ENCODE measurements around the gene CRYBA2. TPM values are rescaled to one million over a fixed set of nuclear protein-coding genes. Genes with fewer than 3 reads are reported as not detected.

The CRYBA2 gene
- total RNA-seq, 3 donors from 2014 or later: not detected

- DNase-seq (no peak), ATAC-seq (no peak)
- Mint-ChIP-seq H3K4me3 (no peak within 1 kb of the TSS), H3K36me3 (ENCODE audit: insufficient read depth) (no peaks in the 10 kb centered on the region), H3K4me1 (ENCODE audit: low read depth) (peaks cover 38% of the 10 kb centered on the region), H3K9me3 (no peaks in the 10 kb centered on the region), H3K27me3 (ENCODE audit: low read depth) (peaks cover 76% of the 10 kb centered on the region)
Observed at GRCh38 chr2:218985021-218985324, 8.2 kb downstream of the CRYBA2 start, which contains the start of gene FEV. TSS of gene FEV (minus strand) at chr2:218985184. CDS start at chr2:218985075, 109 bp downstream.

GRCh38 chr2:218984239-218985020 is 8.8 kb downstream of the CRYBA2 start:
- DNase-seq: no peak
- Mint-ChIP-seq H3K27me3 (ENCODE audit: low read depth) (peaks cover 75% of the 10 kb centered on the region), H3K4me3 (no peak overlapping the region), H3K9me3 (no peaks in the 10 kb centered on the region), H3K36me3 (ENCODE audit: insufficient read depth) (no peaks in the 10 kb centered on the region), H3K4me1 (ENCODE audit: low read depth) (peaks cover 40% of the 10 kb centered on the region)
- ATAC-seq: no peak

GRCh38 chr2:218983934-218984238 is 9.3 kb downstream of the CRYBA2 start:
- no peak for ATAC-seq
- H3K4me1 Mint-ChIP-seq (ENCODE audit: low read depth): peaks cover 40% of the 10 kb centered on the region
- no peak overlapping the region for H3K4me3 Mint-ChIP-seq
- H3K36me3 Mint-ChIP-seq (ENCODE audit: insufficient read depth): no peaks in the 10 kb centered on the region
- H3K27me3 Mint-ChIP-seq (ENCODE audit: low read depth): peaks cover 72% of the 10 kb centered on the region
- H3K9me3 Mint-ChIP-seq: no peaks in the 10 kb centered on the region
- no peak for DNase-seq

- no peak for ATAC-seq
- Mint-ChIP-seq H3K4me1 (ENCODE audit: low read depth) (peaks cover 40% of the 10 kb centered on the region), H3K27me3 (ENCODE audit: low read depth) (peaks cover 72% of the 10 kb centered on the region), H3K4me3 (no peak overlapping the region), H3K9me3 (no peaks in the 10 kb centered on the region), H3K36me3 (ENCODE audit: insufficient read depth) (no peaks in the 10 kb centered on the region)
- no peak for DNase-seq
Observed at GRCh38 chr2:218983263-218983933, 9.8 kb downstream of the CRYBA2 start.

GRCh38 chr2:218982586-218983262 is 10.5 kb downstream of the CRYBA2 start:
- no peaks in the 10 kb centered on the region for H3K9me3 Mint-ChIP-seq
- no peak for ATAC-seq
- peak overlapping the region; percentile 47 for H3K4me3 Mint-ChIP-seq
- H3K4me1 Mint-ChIP-seq (ENCODE audit: low read depth): peaks cover 40% of the 10 kb centered on the region
- H3K36me3 Mint-ChIP-seq (ENCODE audit: insufficient read depth): no peaks in the 10 kb centered on the region
- H3K27me3 Mint-ChIP-seq (ENCODE audit: low read depth): peaks cover 77% of the 10 kb centered on the region
- no peak for DNase-seq

GRCh38 chr2:218981881-218982585 is 11.2 kb downstream of the CRYBA2 start:
- Mint-ChIP-seq H3K9me3 (no peaks in the 10 kb centered on the region), H3K36me3 (ENCODE audit: insufficient read depth) (no peaks in the 10 kb centered on the region), H3K27me3 (ENCODE audit: low read depth) (peaks cover 77% of the 10 kb centered on the region), H3K4me1 (ENCODE audit: low read depth) (peaks cover 40% of the 10 kb centered on the region), H3K4me3 (peak overlapping the region; percentile 47)
- DNase-seq: no peak
- ATAC-seq: peak; percentile 39 to 52

GRCh38 chr2:218981390-218981880 is 11.8 kb downstream of the CRYBA2 start:
- Mint-ChIP-seq H3K4me1 (ENCODE audit: low read depth) (peaks cover 40% of the 10 kb centered on the region), H3K27me3 (ENCODE audit: low read depth) (peaks cover 77% of the 10 kb centered on the region), H3K9me3 (no peaks in the 10 kb centered on the region), H3K4me3 (peak overlapping the region; percentile 80), H3K36me3 (ENCODE audit: insufficient read depth) (no peaks in the 10 kb centered on the region)
- ATAC-seq (peak; percentile 4), DNase-seq (no peak)

GRCh38 chr2:218980735-218981389 is 12.4 kb downstream of the CRYBA2 start:
- peak overlapping the region; percentile 80 for H3K4me3 Mint-ChIP-seq

GRCh38 chr2:218979846-218980734 is 13.1 kb downstream of the CRYBA2 start:
- DNase-seq (peak; percentile 83), ATAC-seq (peak; percentile 89 to 91)
- Mint-ChIP-seq H3K4me1 (ENCODE audit: low read depth) (peaks cover 34% of the 10 kb centered on the region), H3K27me3 (ENCODE audit: low read depth) (peaks cover 80% of the 10 kb centered on the region), H3K9me3 (no peaks in the 10 kb centered on the region), H3K4me3 (peak overlapping the region; percentile 75), H3K36me3 (ENCODE audit: insufficient read depth) (no peaks in the 10 kb centered on the region)

More at GRCh38 chr2:218980735-218981389, 12.4 kb downstream of the CRYBA2 start:
- Mint-ChIP-seq H3K4me1 (ENCODE audit: low read depth) (peaks cover 39% of the 10 kb centered on the region), H3K36me3 (ENCODE audit: insufficient read depth) (no peaks in the 10 kb centered on the region), H3K27me3 (ENCODE audit: low read depth) (peaks cover 77% of the 10 kb centered on the region), H3K9me3 (no peaks in the 10 kb centered on the region)
- DNase-seq (no peak), ATAC-seq (no peak)

GRCh38 chr2:218975060-218975777 is 18.0 kb downstream of the CRYBA2 start:
- no peak for ATAC-seq
- no peak overlapping the region for H3K4me3 Mint-ChIP-seq
- H3K27me3 Mint-ChIP-seq (ENCODE audit: low read depth): peaks cover 76% of the 10 kb centered on the region

GRCh38 chr2:218970894-218971293 is 22.3 kb downstream of the CRYBA2 start:
- ATAC-seq (no peak), DNase-seq (no peak)
- Mint-ChIP-seq H3K9me3 (no peaks in the 10 kb centered on the region), H3K36me3 (ENCODE audit: insufficient read depth) (no peaks in the 10 kb centered on the region), H3K27me3 (ENCODE audit: low read depth) (peaks cover 64% of the 10 kb centered on the region), H3K4me3 (no peak overlapping the region), H3K4me1 (ENCODE audit: low read depth) (no peaks in the 10 kb centered on the region)

More at GRCh38 chr2:218975060-218975777, 18.0 kb downstream of the CRYBA2 start:
- Mint-ChIP-seq H3K4me1 (ENCODE audit: low read depth) (peaks cover 4% of the 10 kb centered on the region), H3K9me3 (no peaks in the 10 kb centered on the region), H3K36me3 (ENCODE audit: insufficient read depth) (no peaks in the 10 kb centered on the region)
- no peak for DNase-seq

- no peaks in the 10 kb centered on the region for H3K9me3 Mint-ChIP-seq
- H3K4me1 Mint-ChIP-seq (ENCODE audit: low read depth): peaks cover 8% of the 10 kb centered on the region
- H3K4me3 Mint-ChIP-seq: no peak overlapping the region
- H3K36me3 Mint-ChIP-seq (ENCODE audit: insufficient read depth): no peaks in the 10 kb centered on the region
- ATAC-seq (no peak), DNase-seq (no peak)
- H3K27me3 Mint-ChIP-seq (ENCODE audit: low read depth): peaks cover 76% of the 10 kb centered on the region
Observed at GRCh38 chr2:218964041-218964771, 29.0 kb downstream of the CRYBA2 start.

Data from activated T-cell treated with anti-CD3 and anti-CD28 coated beads, Interleukin-2, amount 50 U/mL, for 4 hours (primary cell).